ENCODE measurements around the gene CHIA. TPM values are rescaled to one million over a fixed set of nuclear protein-coding genes. Genes with fewer than 3 reads are reported as not detected.

CHIA gene
- total RNA-seq, 1 donor from 2014 or later = not detected

GRCh38 chr1:111251570-111251969 is 39.1 kb upstream of the CHIA start:
- no peak overlapping the region for H3K4me3 Mint-ChIP-seq (ENCODE audit: unreplicated experiment)

DNA sequence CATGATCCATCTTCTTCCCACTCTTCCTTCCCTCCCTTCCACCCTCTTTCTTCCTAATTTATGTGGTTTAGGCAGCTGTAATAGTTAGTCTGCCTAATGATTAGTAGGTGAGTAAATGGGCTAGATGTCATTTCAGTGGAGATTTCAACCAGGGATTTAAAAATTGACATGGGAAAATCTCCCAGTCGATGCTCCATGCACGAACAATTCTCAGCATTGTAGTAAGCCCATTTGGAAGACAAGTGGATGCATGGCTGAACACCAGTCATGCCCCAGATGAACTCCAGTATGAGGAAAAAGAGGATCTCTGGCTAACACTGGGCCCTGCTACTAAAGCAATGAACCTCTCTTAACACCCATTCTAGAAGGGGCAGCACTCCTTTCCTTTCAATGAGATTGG is 37.9 kb upstream of the CHIA start:
- no peak for DNase-seq
- H3K4me1 Mint-ChIP-seq (ENCODE audit: low read depth, unreplicated experiment) = peaks cover 2% of the 10 kb centered on the region
- TF ChIP-seq, protein P1, sequence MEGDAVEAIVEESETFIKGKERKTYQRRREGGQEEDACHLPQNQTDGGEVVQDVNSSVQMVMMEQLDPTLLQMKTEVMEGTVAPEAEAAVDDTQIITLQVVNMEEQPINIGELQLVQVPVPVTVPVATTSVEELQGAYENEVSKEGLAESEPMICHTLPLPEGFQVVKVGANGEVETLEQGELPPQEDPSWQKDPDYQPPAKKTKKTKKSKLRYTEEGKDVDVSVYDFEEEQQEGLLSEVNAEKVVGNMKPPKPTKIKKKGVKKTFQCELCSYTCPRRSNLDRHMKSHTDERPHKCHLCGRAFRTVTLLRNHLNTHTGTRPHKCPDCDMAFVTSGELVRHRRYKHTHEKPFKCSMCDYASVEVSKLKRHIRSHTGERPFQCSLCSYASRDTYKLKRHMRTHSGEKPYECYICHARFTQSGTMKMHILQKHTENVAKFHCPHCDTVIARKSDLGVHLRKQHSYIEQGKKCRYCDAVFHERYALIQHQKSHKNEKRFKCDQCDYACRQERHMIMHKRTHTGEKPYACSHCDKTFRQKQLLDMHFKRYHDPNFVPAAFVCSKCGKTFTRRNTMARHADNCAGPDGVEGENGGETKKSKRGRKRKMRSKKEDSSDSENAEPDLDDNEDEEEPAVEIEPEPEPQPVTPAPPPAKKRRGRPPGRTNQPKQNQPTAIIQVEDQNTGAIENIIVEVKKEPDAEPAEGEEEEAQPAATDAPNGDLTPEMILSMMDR (IDR thresholded peaks at IDR 0.05; ENCODE audit: partially characterized antibody, unreplicated experiment) = no peak
- H3K9me3 Mint-ChIP-seq (ENCODE audit: unreplicated experiment) = peaks cover 1% of the 10 kb centered on the region
- H3K27me3 Mint-ChIP-seq (ENCODE audit: unreplicated experiment) = peaks cover 2% of the 10 kb centered on the region
- H3K36me3 Mint-ChIP-seq (ENCODE audit: unreplicated experiment) = no peaks in the 10 kb centered on the region
- H3K4me3 Mint-ChIP-seq (ENCODE audit: unreplicated experiment) = no peak overlapping the region
- no peak overlapping the region for H3K27ac Mint-ChIP-seq (ENCODE audit: unreplicated experiment)

More at GRCh38 chr1:111251570-111251969, 39.1 kb upstream of the CHIA start:
- peaks cover 2% of the 10 kb centered on the region for H3K27me3 Mint-ChIP-seq (ENCODE audit: unreplicated experiment)
- DNase-seq = no peak
- no peaks in the 10 kb centered on the region for H3K36me3 Mint-ChIP-seq (ENCODE audit: unreplicated experiment)
- no peak overlapping the region for H3K27ac Mint-ChIP-seq (ENCODE audit: unreplicated experiment)
- TF ChIP-seq, protein P1 (IDR thresholded peaks at IDR 0.05; ENCODE audit: partially characterized antibody, unreplicated experiment) = no peak
- peaks cover 1% of the 10 kb centered on the region for H3K9me3 Mint-ChIP-seq (ENCODE audit: unreplicated experiment)
- H3K4me1 Mint-ChIP-seq (ENCODE audit: low read depth, unreplicated experiment) = peaks cover 2% of the 10 kb centered on the region

DNA sequence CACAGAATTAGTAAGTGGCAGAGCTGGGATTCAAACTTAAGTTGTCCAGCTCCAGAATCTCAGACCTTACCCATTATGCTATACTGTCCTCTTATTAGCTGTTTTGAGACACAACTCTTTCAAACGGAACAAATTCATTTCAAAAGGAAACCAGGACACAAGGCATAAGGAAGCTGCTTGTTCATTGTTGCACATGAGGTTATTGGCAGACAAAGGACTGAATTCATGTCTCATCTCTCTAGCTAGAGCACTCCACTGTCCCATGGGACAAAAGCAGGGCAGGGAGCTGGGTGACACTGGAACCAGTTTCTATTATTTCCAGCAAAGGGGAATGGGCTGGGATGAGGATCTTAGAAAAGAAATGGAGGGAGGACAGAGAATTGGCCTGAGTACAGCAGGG is 36.8 kb upstream of the CHIA start:
- no peaks in the 10 kb centered on the region for H3K27me3 Mint-ChIP-seq (ENCODE audit: unreplicated experiment)
- no peaks in the 10 kb centered on the region for H3K36me3 Mint-ChIP-seq (ENCODE audit: unreplicated experiment)
- no peak overlapping the region for H3K27ac Mint-ChIP-seq (ENCODE audit: unreplicated experiment)
- no peak overlapping the region for H3K4me3 Mint-ChIP-seq (ENCODE audit: unreplicated experiment)
- no peak for DNase-seq
- peaks cover 1% of the 10 kb centered on the region for H3K9me3 Mint-ChIP-seq (ENCODE audit: unreplicated experiment)
- no peaks in the 10 kb centered on the region for H3K4me1 Mint-ChIP-seq (ENCODE audit: low read depth, unreplicated experiment)
- TF ChIP-seq, protein P1 (IDR thresholded peaks at IDR 0.05; ENCODE audit: partially characterized antibody, unreplicated experiment) = no peak

GRCh38 chr1:111256988-111257658 is 33.5 kb upstream of the CHIA start:
- Mint-ChIP-seq H3K4me1 (ENCODE audit: low read depth, unreplicated experiment) (no peaks in the 10 kb centered on the region), H3K9me3 (ENCODE audit: unreplicated experiment) (peaks cover 1% of the 10 kb centered on the region), H3K4me3 (ENCODE audit: unreplicated experiment) (no peak overlapping the region), H3K27me3 (ENCODE audit: unreplicated experiment) (no peaks in the 10 kb centered on the region), H3K36me3 (ENCODE audit: unreplicated experiment) (peaks cover 3% of the 10 kb centered on the region), H3K27ac (ENCODE audit: unreplicated experiment) (no peak overlapping the region)
- TF ChIP-seq, protein P1 (IDR thresholded peaks at IDR 0.05; ENCODE audit: partially characterized antibody, unreplicated experiment) = no peak
- DNase-seq = no peak

DNA sequence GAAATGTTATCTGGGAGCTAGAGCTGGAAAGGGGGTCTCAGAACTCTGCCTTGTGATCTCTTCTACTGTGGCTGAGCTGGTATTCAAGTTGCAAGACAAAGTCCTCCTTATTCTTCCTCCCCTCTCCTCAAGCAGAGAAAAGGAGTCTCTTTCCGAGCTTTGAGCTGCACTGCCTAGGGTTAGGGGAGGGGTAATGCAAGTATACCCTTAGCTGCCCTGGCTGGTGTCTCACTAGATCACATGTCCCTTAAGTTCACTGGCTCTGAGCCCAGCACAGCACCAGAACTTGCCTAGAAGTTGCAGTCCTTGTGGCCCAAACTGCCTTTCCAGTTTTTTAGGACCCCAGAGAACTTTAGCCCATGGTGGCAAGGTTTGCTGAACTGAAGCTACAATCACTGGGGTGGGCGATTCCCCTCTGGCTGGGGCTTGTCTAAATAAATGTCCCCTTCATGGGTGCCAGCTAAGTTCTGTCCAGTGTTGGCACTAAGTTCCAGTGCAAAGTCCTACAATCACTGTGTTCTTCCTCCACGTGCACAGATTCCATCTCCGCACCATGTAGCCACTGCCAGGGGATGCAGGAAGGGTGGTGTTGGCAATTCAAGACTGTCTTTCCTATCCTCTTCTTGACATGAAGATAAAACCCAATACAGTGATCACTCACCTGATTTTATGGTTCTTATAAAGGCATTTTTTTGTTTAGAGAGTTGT is 22.7 kb upstream of the CHIA start:
- TF ChIP-seq, protein P1 (IDR thresholded peaks at IDR 0.05; ENCODE audit: partially characterized antibody, unreplicated experiment) = no peak
- no peaks in the 10 kb centered on the region for H3K4me1 Mint-ChIP-seq (ENCODE audit: low read depth, unreplicated experiment)
- no peak overlapping the region for H3K27ac Mint-ChIP-seq (ENCODE audit: unreplicated experiment)
- DNase-seq = no peak
- no peak overlapping the region for H3K4me3 Mint-ChIP-seq (ENCODE audit: unreplicated experiment)
- no peaks in the 10 kb centered on the region for H3K36me3 Mint-ChIP-seq (ENCODE audit: unreplicated experiment)
- H3K9me3 Mint-ChIP-seq (ENCODE audit: unreplicated experiment) = no peaks in the 10 kb centered on the region
- no peaks in the 10 kb centered on the region for H3K27me3 Mint-ChIP-seq (ENCODE audit: unreplicated experiment)

Measured in glutamatergic neuron (in vitro differentiated cells).